Measurements from ENCODE around the gene JAKMIP2.

JAKMIP2 gene

GRCh38 chr5:147552897-147553296 lies 229.6 kb downstream of the JAKMIP2 start:
- no peak for DNase-seq

GRCh38 chr5:147551677-147552076 lies 230.9 kb downstream of the JAKMIP2 start:
- no peak for DNase-seq

- DNase-seq: no peak
Measured at GRCh38 chr5:147547730-147548129, 234.8 kb downstream of the JAKMIP2 start.

- no peak for DNase-seq
Measured at GRCh38 chr5:147544556-147544955, 238.0 kb downstream of the JAKMIP2 start.

- no peak for DNase-seq
Measured at GRCh38 chr5:147539053-147539452, 243.5 kb downstream of the JAKMIP2 start.

GRCh38 chr5:147538236-147538635 lies 244.3 kb downstream of the JAKMIP2 start:
- DNase-seq: no peak
